IMR-90 (cell line): ENCODE results near the gene MBIP. TPM values are rescaled to one million over a fixed set of nuclear protein-coding genes. Genes with fewer than 3 reads are reported as not detected.

Experiments
- ATAC-seq: fragments of 200-7000 bp; cut with Tn5 transposase; 2 replicates; pipeline ENCODE4 v1.9.1; 2020; ENCODE audit warnings: low read depth, mild to moderate bottlenecking, moderate library complexity
- BruUV-seq: library from RNA; stranded (reverse); fragments of 400-500 nt; replicated peaks from 2 replicates; lab custom pipeline; 2021; lab: Mats Ljungman, UMichigan
- CTCF ChIA-PET: fragments of 300-600 bp; formaldehyde crosslinking; extraction: SDS; loops from one replicate; lab custom pipeline; 2021; ENCODE audit warnings: antibody characterized with exemption; lab: Yijun Ruan, JAX
- POLR2A ChIA-PET: fragments of 300-600 bp; sonication (Branson Sonifier 250); formaldehyde crosslinking; loops from one replicate; lab custom pipeline; 2022; ENCODE audit warnings: antibody characterized with exemption; ENCODE audit not compliant: unreplicated experiment; lab: Charles Lee
- DNase-seq: peaks from one replicate; pipeline ENCODE4 v3.0.0; 2013
- H2AFZ ChIP-seq: replicated peaks from 2 replicates; pipeline ENCODE3; 2013; ENCODE audit warnings: low read length, mild to moderate bottlenecking; ENCODE audit not compliant: poor library complexity
- H2AK5ac ChIP-seq: 2 replicates; pipeline ENCODE4 v1.6.1; 2013; ENCODE audit warnings: low read depth, low read length, inconsistent platforms
- H2AK9ac ChIP-seq: replicated peaks from 2 replicates; pipeline ENCODE3; 2013; ENCODE audit warnings: mild to moderate bottlenecking, low read depth, low read length, moderate library complexity; ENCODE audit not compliant: poor library complexity
- H2BK120ac ChIP-seq: 2 replicates; pipeline ENCODE4 v1.6.1; 2013; ENCODE audit warnings: low read depth, low read length, inconsistent platforms
- H2BK15ac ChIP-seq: 3 replicates; pipeline ENCODE4 v1.6.1; 2013; ENCODE audit warnings: low read depth, low read length, inconsistent platforms
- H2BK20ac ChIP-seq: 2 replicates; pipeline ENCODE4 v1.6.1; 2013; ENCODE audit warnings: low read depth, mild to moderate bottlenecking, inconsistent platforms, low read length, moderate library complexity
- H2BK5ac ChIP-seq: 2 replicates; pipeline ENCODE4 v1.6.1; 2013; ENCODE audit warnings: mild to moderate bottlenecking, low read depth, low read length, inconsistent platforms; ENCODE audit not compliant: poor library complexity, severe bottlenecking
- H3K14ac ChIP-seq: replicated peaks from 2 replicates; pipeline ENCODE4 v1.6.1; 2013; ENCODE audit warnings: low read depth, low read length, inconsistent platforms
- H3K18ac ChIP-seq: 2 replicates; pipeline ENCODE4 v1.6.1; 2013; ENCODE audit warnings: low read depth, low read length, control low read depth
- H3K23ac ChIP-seq: 2 replicates; pipeline ENCODE4 v1.6.1; 2013; ENCODE audit warnings: low read depth, low read length, inconsistent platforms
- H3K27ac ChIP-seq: 2 replicates; pipeline ENCODE4 v1.5.1; 2013; ENCODE audit warnings: mild to moderate bottlenecking, control low read depth, low read length; ENCODE audit not compliant: insufficient read depth
- H3K27me3 ChIP-seq: 2 replicates; pipeline ENCODE4 v1.6.1; 2013; ENCODE audit warnings: low read length; ENCODE audit not compliant: control insufficient read depth, insufficient read depth
- H3K36me3 ChIP-seq: 2 replicates; pipeline ENCODE4 v1.6.1; 2013; ENCODE audit warnings: low read length, mixed read lengths; ENCODE audit not compliant: control insufficient read depth, insufficient read depth
- H3K4ac ChIP-seq: 2 replicates; pipeline ENCODE4 v1.6.1; 2013; ENCODE audit warnings: low read depth, low read length, inconsistent platforms
- H3K4me1 ChIP-seq: 2 replicates; pipeline ENCODE4 v1.6.1; 2013; ENCODE audit warnings: low read length, mixed read lengths; ENCODE audit not compliant: control insufficient read depth, insufficient read depth
- H3K4me2 ChIP-seq: 2 replicates; pipeline ENCODE4 v1.6.1; 2013; ENCODE audit warnings: low read depth, mild to moderate bottlenecking, control low read depth, low read length, moderate library complexity
- H3K4me3 ChIP-seq: 2 replicates; pipeline ENCODE4 v1.5.1; 2013; ENCODE audit warnings: low read depth, mild to moderate bottlenecking, control low read depth, low read length, moderate library complexity; ENCODE audit not compliant: insufficient read depth
- H3K56ac ChIP-seq: 2 replicates; pipeline ENCODE4 v1.6.1; 2013; ENCODE audit warnings: low read length, inconsistent platforms; ENCODE audit not compliant: insufficient read depth; ENCODE audit errors: extremely low read depth
- H3K79me1 ChIP-seq, 2 experiments: 2 replicates each; pipeline ENCODE4 v1.6.1; 2013; ENCODE audit warnings: low read length in 2 of 2, inconsistent platforms in 1 of 2, low read depth in 1 of 2
- H3K9ac ChIP-seq: 2 replicates; pipeline ENCODE4 v1.6.1; 2013; ENCODE audit warnings: low read depth, low read length, control low read depth
- H3K9me1 ChIP-seq: 2 replicates; pipeline ENCODE4 v1.6.1; 2013; ENCODE audit warnings: low read length, inconsistent platforms; ENCODE audit not compliant: insufficient read depth
- H3K9me3 ChIP-seq: 2 replicates; pipeline ENCODE4 v1.6.1; 2013; ENCODE audit warnings: low read length; ENCODE audit not compliant: control insufficient read depth, insufficient read depth
- H4K20me1 ChIP-seq: 2 replicates; pipeline ENCODE4 v1.6.1; 2013; ENCODE audit warnings: low read length, inconsistent platforms; ENCODE audit not compliant: insufficient read depth
- H4K5ac ChIP-seq: 2 replicates; pipeline ENCODE4 v1.6.1; 2013; ENCODE audit warnings: mild to moderate bottlenecking, low read depth, low read length, control low read depth
- H4K8ac ChIP-seq, 2 experiments: 2 replicates each; pipeline ENCODE4 v1.6.1; 2013; ENCODE audit warnings: low read depth in 2 of 2, low read length in 2 of 2, control low read depth in 1 of 2, inconsistent platforms in 1 of 2
- H4K91ac ChIP-seq: 2 replicates; pipeline ENCODE4 v1.6.1; 2013; ENCODE audit warnings: low read depth, low read length, inconsistent platforms; ENCODE audit not compliant: insufficient read depth
- CEBPB ChIP-seq: IDR thresholded peaks from 2 replicates; pipeline ENCODE4 v1.6.1; 2012; ENCODE audit warnings: low read depth, low read length, improper control_type of control experiment
- CHD1 ChIP-seq: IDR thresholded peaks from 2 replicates; pipeline ENCODE4 v1.6.1; 2012; ENCODE audit warnings: low read depth, low read length, improper control_type of control experiment
- CTCF ChIP-seq: conservative IDR thresholded peaks from 2 replicates; pipeline ENCODE4 v1.5.1; 2012; ENCODE audit warnings: mild to moderate bottlenecking, low read depth, low read length, improper control_type of control experiment
- MAFK ChIP-seq: IDR thresholded peaks from 2 replicates; pipeline ENCODE4 v1.6.1; 2012; ENCODE audit warnings: low read depth, low read length, improper control_type of control experiment
- MXI1 ChIP-seq: IDR thresholded peaks from 2 replicates; pipeline ENCODE4 v1.6.1; 2012; ENCODE audit warnings: low read depth, mild to moderate bottlenecking, low read length, moderate library complexity, borderline replicate concordance
- SMC3 ChIP-seq: fragments of 150-350 bp; IDR thresholded peaks from 2 replicates; pipeline ENCODE4 v1.6.1; 2016; ENCODE audit warnings: low read depth, mild to moderate bottlenecking, antibody characterized with exemption, low read length, moderate library complexity
- WGBS, 2 experiments: methylation state at CpG; one replicate each; pipeline versions ENCODE4 v1.1.5 to v1.1.7; 2013; ENCODE audit warnings: missing lambda C conversion rate in 2 of 2; ENCODE audit not compliant: insufficient read length in 1 of 2; ENCODE audit errors: extremely low coverage in 2 of 2; 5-methylcytosine and 5-hydroxymethylcytosine counted together
- dilution Hi-C: fragments of 300-500 bp; cut with HindIII; formaldehyde crosslinking; loops from one replicate; pipeline ENCODE4 v1.14.3; 2018; ENCODE audit warnings: low sequenced_read_pairs; ENCODE audit not compliant: unreplicated experiment
- in situ Hi-C: fragments of 300-500 bp; cut with MboI; formaldehyde crosslinking; loops from 3 replicates; pipeline ENCODE4 v1.14.3; 2019; ENCODE audit warnings: low sequenced_read_pairs, inconsistent platforms, mixed read lengths
- intact Hi-C: fragments of 100-400 bp; cut with micrococcal nuclease; formaldehyde crosslinking; loops from 2 replicates; pipeline ENCODE4 v1.10.0; 2022
- polyA plus RNA-seq, 3 experiments: library from polyadenylated mRNA; depleted of rRNA; stranded (reverse); fragments of >200 nt; gene quantifications; 2 replicates each; pipeline ENCODE4 v1.2.3, GENCODE V29; 2012; ENCODE audit warnings: low replicate concordance in 1 of 3
- total RNA-seq: library from RNA; depleted of rRNA; stranded (reverse); fragments of >200 nt; gene quantifications from 2 replicates; pipeline ENCODE4 v1.2.3, GENCODE V29; 2012

The MBIP gene
- total and polyA plus RNA-seq, 2 of the 4 experiments (the other 2 are of a cell fraction), result 9.3 to 17.4 TPM

- intact Hi-C loops (no loop called here), dilution Hi-C loops (no loop called here), in situ Hi-C loops (no loop called here)
- H4K20me1 ChIP-seq, result no peaks in the 10 kb centered on the region
- no peak overlapping the region for H3K18ac ChIP-seq
- H3K4me2 ChIP-seq, result no peak overlapping the region
- no peak overlapping the region for H3K14ac ChIP-seq
- H2BK120ac ChIP-seq, result no peak overlapping the region
- POLR2A ChIA-PET, result no interaction called here
- H4K91ac ChIP-seq, result no peak overlapping the region
- H4K8ac ChIP-seq, result no peak overlapping the region
- H3K4me3 ChIP-seq, result no peak overlapping the region
- H2BK5ac ChIP-seq, result no peak overlapping the region
- no peaks in the 10 kb centered on the region for H3K36me3 ChIP-seq
- H3K56ac ChIP-seq, result no peak overlapping the region
- no peak overlapping the region for H2AK9ac ChIP-seq
- H2AK5ac ChIP-seq, result no peak overlapping the region
- no peaks in the 10 kb centered on the region for H3K4me1 ChIP-seq
- DNase-seq, result no peak
- WGBS, 2 experiments, result no CpG with 5 or more reads among the region's 4 CpGs
- CTCF ChIA-PET, result interaction anchor here (0.5 kb wide), 1 partner anchor 12 kb away, joined by 3 read pairs; no protein-coding TSS in a partner anchor
- H3K79me1 ChIP-seq, result no peaks in the 10 kb centered on the region
- H3K9me1 ChIP-seq, result no peaks in the 10 kb centered on the region
- peaks cover 8% of the 10 kb centered on the region for H3K27me3 ChIP-seq
- no peak overlapping the region for H3K4ac ChIP-seq
- no peak overlapping the region for H4K5ac ChIP-seq
- ATAC-seq, result no peak; the same call in 1 of the 2 replicates
- H3K9me3 ChIP-seq, result no peaks in the 10 kb centered on the region
- no peak overlapping the region for H2BK20ac ChIP-seq
- no peak overlapping the region for H3K23ac ChIP-seq
- no TSS peak for BruUV-seq
- no peak overlapping the region for H2BK15ac ChIP-seq
- TF ChIP-seq CTCF (no peak), SMC3 (no peak), MAFK (no peak), CEBPB (peak; percentile 87), CHD1 (no peak), MXI1 (no peak)
- no peak overlapping the region for H3K27ac ChIP-seq
- H3K9ac ChIP-seq, result no peak overlapping the region
- no peak overlapping the region for H2AFZ ChIP-seq
Measured at GRCh38 chr14:36284971-36285595, 35.4 kb downstream of the MBIP start.
